Adrenal gland (tissue), 12 donors: ENCODE measurements around the gene TFF2. TPM values are rescaled to one million over a fixed set of nuclear protein-coding genes. Genes with fewer than 3 reads are reported as not detected.
A peak's percentile ranks its signal among the peaks of the same experiment; 100 is the strongest.

ENCODE experiments used
- DNase-seq, 7 donors: peaks; one replicate each; pipeline ENCODE4 v3.0.0-alpha.2; 2019 to 2020
- H3K27ac ChIP-seq, 5 donors: fragments of 200-600 bp; sonication (generic) in 4 of 5; 1 replicate in 3 of 5; 2 replicates in 2 of 5; pipeline versions ENCODE4 v1.5.1 to v1.8.0; 2016 to 2020; ENCODE audit warnings: mild to moderate bottlenecking in 1 of 5
- H3K27me3 ChIP-seq: fragments of 200-600 bp; 2 replicates; pipeline ENCODE4 v1.8.0; 2021
- H3K36me3 ChIP-seq, 2 donors: fragments of 200-600 bp; replicated peaks in 1 of 2; 1 replicate in 1 of 2; 2 replicates in 1 of 2; pipeline versions ENCODE4 v1.5.1 to v1.8.0; 2018 to 2022
- H3K4me1 ChIP-seq, 2 donors: fragments of 200-600 bp; replicated peaks in 1 of 2; 1 replicate in 1 of 2; 2 replicates in 1 of 2; pipeline versions ENCODE4 v1.5.1 to v1.8.0; 2018 to 2021
- H3K4me3 ChIP-seq, 4 donors: fragments of 200-600 bp; sonication (generic) in 3 of 4; one replicate each; pipeline ENCODE4 v1.5.1; 2016 to 2018
- H3K9me3 ChIP-seq, 3 donors: fragments of 200-600 bp; sonication (generic) in 1 of 3; replicated peaks in 1 of 3; 1 replicate in 2 of 3; 2 replicates in 1 of 3; pipeline versions ENCODE4 v1.5.1 to v1.8.0; 2016 to 2021
- POLR2A ChIP-seq, 2 donors: fragments of 450-650 bp; IDR thresholded peaks; one replicate each; pipeline ENCODE4 v1.6.1; 2017; ENCODE audit warnings: antibody characterized with exemption in 2 of 2, mild to moderate bottlenecking in 2 of 2, moderate library complexity in 1 of 2
- WGBS, 4 donors: extraction: QIAGEN DNeasy Blood & Tissue Kit in 2 of 4; methylation state at CpG; one replicate each; pipeline versions ENCODE4 v1.1.5 to v1.1.7; 2013 to 2017; 5-methylcytosine and 5-hydroxymethylcytosine counted together
- intact Hi-C, 2 donors: fragments of 100-400 bp; cut with DNase I; formaldehyde crosslinking; loops; one replicate each; pipeline versions ENCODE4 v1.14.1 to v1.15.0; 2022 to 2023
- polyA plus RNA-seq, 3 donors: library from polyadenylated mRNA; stranded (reverse); fragments of 200-250 nt in 2 of 3; fragments of 350-450 nt in 1 of 3; fragmentation: Illumina TruSeq in 1 of 3; extraction: RNeasy Lipid Tissue Mini Kit (QIAGEN cat#74804) in 1 of 3; gene quantifications; one replicate each; pipeline ENCODE4 v1.2.3, GENCODE V29; 2013 to 2014
- total RNA-seq, 9 donors: library from RNA; depleted of rRNA in 4 of 9; stranded (reverse); fragments of >200 nt in 4 of 9; fragments of 120-200 nt in 1 of 9; fragmentation: NEBNext Ultra II Directional in 1 of 9; extraction: Animal tissue kit (Norgen Biotek cat#: 25700) in 1 of 9; gene quantifications; one replicate each; pipeline versions ENCODE4 v1.1.0 to v1.2.4, GENCODE V29; 2013 to 2023
- TF ChIP-seq, protein P1 (sequence below), 6 experiments: fragments of 450-650 bp in 4 of 6; fragments of 200-600 bp in 2 of 6; sonication (generic) in 1 of 6; IDR thresholded peaks; 1 replicate in 5 of 6; 2 replicates in 1 of 6; pipeline versions ENCODE4 v1.5.1 to v1.8.0; 2016 to 2021; ENCODE audit warnings: antibody characterized with exemption in 6 of 6, mild to moderate bottlenecking in 2 of 6, moderate library complexity in 1 of 6
- donor health status: healthy with polysubstance abuse.
- donor health status: Bipolar disorder and iron deficiency.
- donor health status: DM: yes; HTN: yes; CAD: no.
- donor health status: DM: no; HTN: no; CAD: no.
- donor health status: DM: no; HTN: no; CAD: no.
- donor health status: DM: yes; HTN: yes; CAD: no.

TFF2 gene
- total and polyA plus RNA-seq, 12 donors, result 0.17 to 0.39 TPM; not detected in 10

DNA sequence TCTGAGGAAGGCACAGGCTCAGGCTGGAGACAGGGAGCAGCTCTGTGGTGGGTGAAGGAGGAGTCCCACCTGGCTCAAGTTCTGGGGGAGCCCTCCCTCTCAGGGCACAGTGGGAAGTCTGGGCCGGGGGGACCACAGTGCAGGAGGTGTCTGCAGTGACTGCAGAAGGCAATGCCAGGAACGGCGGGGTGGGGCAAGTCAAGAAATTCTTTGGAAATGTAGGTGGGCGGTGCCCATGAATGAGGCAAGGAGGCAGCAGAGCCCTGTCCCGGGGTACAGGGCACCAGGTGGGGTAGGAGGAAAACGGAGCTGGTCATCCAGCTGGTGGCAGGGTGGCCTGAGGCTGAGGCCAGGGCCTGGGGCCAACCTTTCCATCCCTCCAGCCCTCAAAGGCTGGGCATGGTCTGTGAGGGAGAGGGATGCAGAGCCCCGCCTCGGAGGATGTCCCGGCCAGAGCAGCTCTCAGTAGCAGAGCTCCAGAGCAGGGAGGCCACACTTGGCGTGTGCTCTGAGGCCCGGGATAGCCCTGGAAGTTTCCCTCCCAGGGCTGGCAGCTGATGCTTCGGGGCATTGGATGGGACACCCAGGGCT lies 40.3 kb downstream of the TFF2 start:
- intact Hi-C loops, result no loop called here
- 76 to 97% (median 81%) methylated on average over 9 to 12 of the region's 12 CpGs for WGBS, 4 donors
- peak in 3 of 7 donors; percentile 10 to 48 (median 21) for DNase-seq

GRCh38 chr21:42309753-42310213 lies 41.0 kb downstream of the TFF2 start:
- peak; percentile 54 to 83 (median 69) for DNase-seq
- intact Hi-C loops, result loop anchor here (5.0 to 10.0 kb wide), 3 partner anchors 138 to 165 kb away; no protein-coding TSS in a partner anchor
- Histone ChIP-seq H3K4me1 (peaks cover 0 to 4% of the 10 kb centered on the region in 2 donors), H3K36me3 (no peaks in the 10 kb centered on the region), H3K9me3 (no peaks in the 10 kb centered on the region), H3K4me3 (no peak overlapping the region), H3K27me3 (peaks cover 6% of the 10 kb centered on the region), H3K27ac (no peak overlapping the region)
- TF ChIP-seq, protein P1, sequence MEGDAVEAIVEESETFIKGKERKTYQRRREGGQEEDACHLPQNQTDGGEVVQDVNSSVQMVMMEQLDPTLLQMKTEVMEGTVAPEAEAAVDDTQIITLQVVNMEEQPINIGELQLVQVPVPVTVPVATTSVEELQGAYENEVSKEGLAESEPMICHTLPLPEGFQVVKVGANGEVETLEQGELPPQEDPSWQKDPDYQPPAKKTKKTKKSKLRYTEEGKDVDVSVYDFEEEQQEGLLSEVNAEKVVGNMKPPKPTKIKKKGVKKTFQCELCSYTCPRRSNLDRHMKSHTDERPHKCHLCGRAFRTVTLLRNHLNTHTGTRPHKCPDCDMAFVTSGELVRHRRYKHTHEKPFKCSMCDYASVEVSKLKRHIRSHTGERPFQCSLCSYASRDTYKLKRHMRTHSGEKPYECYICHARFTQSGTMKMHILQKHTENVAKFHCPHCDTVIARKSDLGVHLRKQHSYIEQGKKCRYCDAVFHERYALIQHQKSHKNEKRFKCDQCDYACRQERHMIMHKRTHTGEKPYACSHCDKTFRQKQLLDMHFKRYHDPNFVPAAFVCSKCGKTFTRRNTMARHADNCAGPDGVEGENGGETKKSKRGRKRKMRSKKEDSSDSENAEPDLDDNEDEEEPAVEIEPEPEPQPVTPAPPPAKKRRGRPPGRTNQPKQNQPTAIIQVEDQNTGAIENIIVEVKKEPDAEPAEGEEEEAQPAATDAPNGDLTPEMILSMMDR (IDR thresholded peaks at IDR 0.05), result peak; percentile 55 to 73 (median 64)
- TF ChIP-seq POLR2A (IDR thresholded peaks at IDR 0.05), result no peak
- 9 to 28% (median 13%) methylated on average over 6 to 22 of the region's 22 CpGs for WGBS, 4 donors

More for the DNA sequence above, 40.3 kb downstream of the TFF2 start:
- Histone ChIP-seq H3K9me3 (no peaks in the 10 kb centered on the region), H3K27ac (no peak overlapping the region), H3K4me3 (no peak overlapping the region), H3K36me3 (no peaks in the 10 kb centered on the region), H3K27me3 (peaks cover 6% of the 10 kb centered on the region), H3K4me1 (peaks cover 0 to 4% of the 10 kb centered on the region in 2 donors)
- TF ChIP-seq, protein P1 (IDR thresholded peaks at IDR 0.05), result no peak
- TF ChIP-seq POLR2A (IDR thresholded peaks at IDR 0.05), result no peak

DNA sequence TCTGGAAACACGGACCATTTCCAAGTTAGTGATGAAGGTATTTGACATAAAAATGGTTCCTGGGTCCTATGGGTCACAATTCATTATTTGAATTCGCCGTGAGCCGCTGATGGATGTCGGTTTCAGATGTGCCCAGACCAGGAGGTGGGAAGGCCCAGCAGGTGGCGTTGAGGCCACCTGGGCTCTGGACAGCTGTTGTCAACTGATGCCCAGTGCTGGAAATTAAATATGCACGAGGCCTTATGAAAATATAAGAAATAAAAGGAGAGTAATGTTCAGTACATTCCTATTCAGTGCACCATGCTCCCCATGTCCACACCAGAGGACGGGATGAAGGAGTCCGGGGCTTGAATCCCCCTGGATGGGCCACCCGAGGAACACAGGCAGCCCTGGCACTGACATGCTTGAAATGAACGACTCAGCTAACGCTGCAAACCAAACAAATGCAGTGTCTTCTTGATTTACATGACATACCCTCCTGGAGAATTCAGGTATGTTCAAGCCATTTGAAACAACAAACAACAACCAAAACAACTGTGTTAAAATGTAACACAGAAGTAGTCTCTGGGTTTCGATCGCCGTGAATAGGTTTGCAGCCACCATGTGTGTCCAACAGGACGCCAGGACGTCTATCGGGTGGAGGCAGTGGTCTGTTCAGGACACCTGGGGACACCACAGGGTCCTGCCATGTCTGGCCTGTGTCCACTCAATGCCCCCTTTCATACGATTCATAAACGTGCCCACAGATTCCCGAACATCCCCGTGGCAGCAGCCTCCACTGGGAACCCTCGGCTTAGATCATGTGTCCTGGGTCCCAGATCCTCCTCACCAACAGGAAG lies 41.7 kb downstream of the TFF2 start:
- H3K4me3 ChIP-seq, result no peak overlapping the region
- 46 to 62% (median 53%) methylated on average over 17 to 23 of the region's 23 CpGs for WGBS, 4 donors
- peaks cover 6% of the 10 kb centered on the region for H3K27me3 ChIP-seq
- intact Hi-C loops, result loop anchor here (5.0 to 10.0 kb wide), 3 partner anchors 138 to 164 kb away; no protein-coding TSS in a partner anchor
- no peaks in the 10 kb centered on the region for H3K9me3 ChIP-seq
- no peak overlapping the region for H3K27ac ChIP-seq
- peaks cover 0 to 4% of the 10 kb centered on the region in 2 donors for H3K4me1 ChIP-seq
- peak in 3 of 7 donors; percentile 7 to 44 (median 19) for DNase-seq
- H3K36me3 ChIP-seq, result no peaks in the 10 kb centered on the region
- TF ChIP-seq POLR2A (IDR thresholded peaks at IDR 0.05), result no peak
- TF ChIP-seq, protein P1 (IDR thresholded peaks at IDR 0.05), result no peak
